ENCODE data around the gene DENND4A.
"Not testable (repeated sequence)": the region's sequence is repeated elsewhere in the genome, so short reads cannot be mapped to it uniquely, and the experiment has no call there.

DENND4A gene

DNA sequence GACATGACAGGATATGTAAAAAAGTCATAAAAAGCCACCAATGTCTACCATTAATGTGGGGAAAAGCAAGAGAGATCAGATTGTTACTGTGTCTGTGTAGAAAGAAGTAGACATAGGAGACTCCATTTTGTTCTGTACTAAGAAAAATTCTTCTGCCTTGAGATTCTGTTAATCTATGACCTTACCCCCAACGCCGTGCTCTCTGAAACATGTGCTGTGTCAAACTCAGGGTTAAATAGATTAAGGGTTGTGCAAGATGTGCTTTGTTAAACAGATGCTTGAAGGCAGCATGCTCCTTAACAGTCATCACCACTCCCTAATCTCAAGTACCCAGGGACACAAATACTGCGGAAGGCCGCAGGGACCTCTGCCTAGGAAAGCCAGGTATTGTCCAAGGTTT, 58.5 kb downstream of the DENND4A start:
- not testable (repeated sequence) for H3K27me3 ChIP-seq (ENCODE audit: control insufficient read depth in 3 of 3, insufficient read depth in 3 of 3, low read depth in 1 of 3, low read length in 3 of 3); H3K4me2 ChIP-seq (ENCODE audit: insufficient read depth, low read length, poor library complexity, severe bottlenecking); H3K27ac ChIP-seq (replicated peaks; ENCODE audit: low read length); H3K23ac ChIP-seq (ENCODE audit: low read depth, low read length, poor library complexity); H2AK5ac ChIP-seq (ENCODE audit: low read depth, low read length); H3K4me3 ChIP-seq (ENCODE audit: low read length in 2 of 2); H4K91ac ChIP-seq (ENCODE audit: low read depth, low read length, poor library complexity); H3K4ac ChIP-seq (ENCODE audit: low read length); H3K4me1 ChIP-seq (ENCODE audit: control insufficient read depth in 2 of 2, insufficient read depth in 1 of 2, low read depth in 1 of 2, low read length in 2 of 2); H2BK5ac ChIP-seq (ENCODE audit: low read length); H2AFZ ChIP-seq (ENCODE audit: low read length); H4K8ac ChIP-seq (ENCODE audit: low read depth, low read length); DNase-seq (ENCODE audit: low spot score); H3K18ac ChIP-seq (ENCODE audit: low read length); H3K9ac ChIP-seq (ENCODE audit: low read depth, low read length, poor library complexity); H3K14ac ChIP-seq (ENCODE audit: low read length); H2BK12ac ChIP-seq (ENCODE audit: low read length); H3K79me1 ChIP-seq (ENCODE audit: low read depth, low read length); H2BK15ac ChIP-seq (ENCODE audit: low read length); H3K36me3 ChIP-seq (replicated peaks in 1 of 2; ENCODE audit: control insufficient read depth in 2 of 2, insufficient read depth in 2 of 2, low read length in 2 of 2); H2BK120ac ChIP-seq (ENCODE audit: low read depth, low read length); H3K9me3 ChIP-seq (replicated peaks in 1 of 2; ENCODE audit: control insufficient read depth in 2 of 2, insufficient read depth in 1 of 2, low read depth in 1 of 2, low read length in 2 of 2)
- WGBS, 2 donors (ENCODE audit: extremely low coverage in 2 of 2, insufficient read length in 2 of 2, insufficient replicate concordance in 1 of 2): no CpG with 5 or more reads among the region's 4 CpGs

DNA sequence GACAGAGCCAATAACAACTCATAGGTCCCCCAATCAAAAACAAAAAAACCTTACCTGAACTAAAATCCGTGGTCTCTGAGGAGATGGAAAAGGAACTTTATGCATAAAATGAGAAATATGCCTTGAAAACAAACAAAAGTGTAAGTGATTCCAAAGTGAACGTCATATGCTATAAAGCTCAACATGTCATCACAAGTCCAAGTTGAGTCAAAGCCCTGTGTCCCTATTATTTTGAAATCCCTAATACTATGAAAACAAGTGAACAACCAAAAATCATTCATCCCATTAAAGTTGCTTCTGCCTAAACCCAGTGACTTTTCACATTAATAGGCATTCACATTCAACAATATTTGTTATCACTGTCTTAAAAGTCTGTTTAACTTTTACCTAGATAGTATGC, 59.4 kb downstream of the DENND4A start:
- DNase-seq (ENCODE audit: low spot score): no peak
- H3K4me1 ChIP-seq (ENCODE audit: control insufficient read depth in 2 of 2, insufficient read depth in 1 of 2, low read depth in 1 of 2, low read length in 2 of 2): no peaks in the 10 kb centered on the region
- H2BK12ac ChIP-seq (ENCODE audit: low read length): no peak overlapping the region
- no peaks in the 10 kb centered on the region for H3K27me3 ChIP-seq (ENCODE audit: control insufficient read depth in 3 of 3, insufficient read depth in 3 of 3, low read depth in 1 of 3, low read length in 3 of 3)
- H3K79me1 ChIP-seq (ENCODE audit: low read depth, low read length): no peaks in the 10 kb centered on the region
- H3K4me3 ChIP-seq (ENCODE audit: low read length in 2 of 2): no peak overlapping the region
- no peak overlapping the region for H2AFZ ChIP-seq (ENCODE audit: low read length)
- no peaks in the 10 kb centered on the region for H3K9me3 ChIP-seq (replicated peaks in 1 of 2; ENCODE audit: control insufficient read depth in 2 of 2, insufficient read depth in 1 of 2, low read depth in 1 of 2, low read length in 2 of 2)
- H3K4ac ChIP-seq (ENCODE audit: low read length): no peak overlapping the region
- H3K14ac ChIP-seq (ENCODE audit: low read length): no peak overlapping the region
- H2AK5ac ChIP-seq (ENCODE audit: low read depth, low read length): no peak overlapping the region
- H2BK15ac ChIP-seq (ENCODE audit: low read length): no peak overlapping the region
- H3K27ac ChIP-seq (replicated peaks; ENCODE audit: low read length): no peak overlapping the region
- no peak overlapping the region for H3K23ac ChIP-seq (ENCODE audit: low read depth, low read length, poor library complexity)
- H3K36me3 ChIP-seq (replicated peaks in 1 of 2; ENCODE audit: control insufficient read depth in 2 of 2, insufficient read depth in 2 of 2, low read length in 2 of 2): no peaks in the 10 kb centered on the region
- H3K4me2 ChIP-seq (ENCODE audit: insufficient read depth, low read length, poor library complexity, severe bottlenecking): no peak overlapping the region
- no peak overlapping the region for H2BK120ac ChIP-seq (ENCODE audit: low read depth, low read length)
- no CpG with 5 or more reads among the region's 2 CpGs for WGBS, 2 donors (ENCODE audit: extremely low coverage in 2 of 2, insufficient read length in 2 of 2, insufficient replicate concordance in 1 of 2)
- no peak overlapping the region for H4K8ac ChIP-seq (ENCODE audit: low read depth, low read length)
- no peak overlapping the region for H3K9ac ChIP-seq (ENCODE audit: low read depth, low read length, poor library complexity)
- H4K91ac ChIP-seq (ENCODE audit: low read depth, low read length, poor library complexity): no peak overlapping the region
- no peak overlapping the region for H3K18ac ChIP-seq (ENCODE audit: low read length)
- H2BK5ac ChIP-seq (ENCODE audit: low read length): no peak overlapping the region

DNA sequence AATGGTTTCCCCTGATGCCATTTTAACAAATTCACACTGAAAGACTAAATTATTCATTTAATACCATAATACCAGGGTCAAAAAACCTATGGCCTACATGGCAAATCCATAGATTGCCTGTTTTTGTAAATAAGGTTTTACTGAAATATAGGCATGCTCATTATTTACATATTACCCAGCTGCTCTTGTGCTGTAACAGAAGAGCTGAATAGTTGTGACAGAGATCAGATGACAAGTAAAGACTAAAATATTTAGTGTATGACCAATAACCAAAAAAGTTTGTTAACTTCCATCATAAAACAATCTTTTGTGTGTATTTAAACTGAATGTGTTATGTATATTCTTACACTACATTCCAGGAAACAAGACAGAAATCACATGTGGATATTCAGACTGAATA, 60.2 kb downstream of the DENND4A start:
- no peak overlapping the region for H4K91ac ChIP-seq (ENCODE audit: low read depth, low read length, poor library complexity)
- no peaks in the 10 kb centered on the region for H3K9me3 ChIP-seq (replicated peaks in 1 of 2; ENCODE audit: control insufficient read depth in 2 of 2, insufficient read depth in 1 of 2, low read depth in 1 of 2, low read length in 2 of 2)
- no peak overlapping the region for H3K23ac ChIP-seq (ENCODE audit: low read depth, low read length, poor library complexity)
- H3K18ac ChIP-seq (ENCODE audit: low read length): no peak overlapping the region
- H3K4ac ChIP-seq (ENCODE audit: low read length): no peak overlapping the region
- no peak for DNase-seq (ENCODE audit: low spot score)
- no peak overlapping the region for H3K14ac ChIP-seq (ENCODE audit: low read length)
- H4K8ac ChIP-seq (ENCODE audit: low read depth, low read length): no peak overlapping the region
- no peaks in the 10 kb centered on the region for H3K36me3 ChIP-seq (replicated peaks in 1 of 2; ENCODE audit: control insufficient read depth in 2 of 2, insufficient read depth in 2 of 2, low read length in 2 of 2)
- no peak overlapping the region for H3K4me2 ChIP-seq (ENCODE audit: insufficient read depth, low read length, poor library complexity, severe bottlenecking)
- no peak overlapping the region for H2BK15ac ChIP-seq (ENCODE audit: low read length)
- no peaks in the 10 kb centered on the region for H3K4me1 ChIP-seq (ENCODE audit: control insufficient read depth in 2 of 2, insufficient read depth in 1 of 2, low read depth in 1 of 2, low read length in 2 of 2)
- no peak overlapping the region for H3K27ac ChIP-seq (replicated peaks; ENCODE audit: low read length)
- no peak overlapping the region for H2BK12ac ChIP-seq (ENCODE audit: low read length)
- no peak overlapping the region for H2BK5ac ChIP-seq (ENCODE audit: low read length)
- no peak overlapping the region for H2AFZ ChIP-seq (ENCODE audit: low read length)
- no peak overlapping the region for H3K4me3 ChIP-seq (ENCODE audit: low read length in 2 of 2)
- H3K27me3 ChIP-seq (ENCODE audit: control insufficient read depth in 3 of 3, insufficient read depth in 3 of 3, low read depth in 1 of 3, low read length in 3 of 3): no peaks in the 10 kb centered on the region
- H3K79me1 ChIP-seq (ENCODE audit: low read depth, low read length): no peaks in the 10 kb centered on the region
- no peak overlapping the region for H2BK120ac ChIP-seq (ENCODE audit: low read depth, low read length)
- H3K9ac ChIP-seq (ENCODE audit: low read depth, low read length, poor library complexity): no peak overlapping the region
- H2AK5ac ChIP-seq (ENCODE audit: low read depth, low read length): no peak overlapping the region

DNA sequence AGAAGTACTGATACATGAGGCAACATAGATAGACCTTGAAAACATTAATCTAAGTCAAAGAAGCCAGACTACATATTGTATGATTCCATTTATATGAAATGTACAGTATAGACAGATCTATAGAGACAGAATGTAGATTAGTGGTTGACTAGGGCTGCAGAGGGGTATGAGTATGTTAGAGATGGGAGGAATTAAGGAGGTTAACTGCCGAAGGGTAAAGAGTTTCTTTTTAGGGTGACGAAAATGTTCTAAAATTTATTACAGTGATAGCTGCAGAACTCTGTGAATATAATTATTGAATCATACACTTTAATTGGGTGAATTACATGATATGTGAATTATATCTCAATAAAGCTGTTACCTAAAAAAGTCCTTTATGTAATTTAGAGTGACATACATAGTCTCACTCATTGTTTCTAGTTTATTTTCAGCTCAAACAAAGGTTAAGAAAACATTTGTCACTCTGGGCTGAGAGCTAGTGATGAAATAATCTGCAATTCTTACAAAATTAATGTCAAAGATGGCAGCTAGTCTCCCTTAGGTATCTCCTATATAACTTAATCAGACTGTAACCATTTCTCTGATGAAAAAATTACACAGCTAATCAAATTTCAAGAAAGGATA, 61.4 kb downstream of the DENND4A start:
- H3K4ac ChIP-seq (ENCODE audit: low read length): no peak overlapping the region
- no peaks in the 10 kb centered on the region for H3K27me3 ChIP-seq (ENCODE audit: control insufficient read depth in 3 of 3, insufficient read depth in 3 of 3, low read depth in 1 of 3, low read length in 3 of 3)
- no peak overlapping the region for H4K8ac ChIP-seq (ENCODE audit: low read depth, low read length)
- no peak overlapping the region for H3K23ac ChIP-seq (ENCODE audit: low read depth, low read length, poor library complexity)
- no peak overlapping the region for H2AK5ac ChIP-seq (ENCODE audit: low read depth, low read length)
- no peak overlapping the region for H3K14ac ChIP-seq (ENCODE audit: low read length)
- H3K36me3 ChIP-seq (replicated peaks in 1 of 2; ENCODE audit: control insufficient read depth in 2 of 2, insufficient read depth in 2 of 2, low read length in 2 of 2): no peaks in the 10 kb centered on the region
- H3K27ac ChIP-seq (replicated peaks; ENCODE audit: low read length): no peak overlapping the region
- no peaks in the 10 kb centered on the region for H3K9me3 ChIP-seq (replicated peaks in 1 of 2; ENCODE audit: control insufficient read depth in 2 of 2, insufficient read depth in 1 of 2, low read depth in 1 of 2, low read length in 2 of 2)
- H3K4me3 ChIP-seq (ENCODE audit: low read length in 2 of 2): no peak overlapping the region
- H2BK12ac ChIP-seq (ENCODE audit: low read length): no peak overlapping the region
- no peak overlapping the region for H3K18ac ChIP-seq (ENCODE audit: low read length)
- H2AFZ ChIP-seq (ENCODE audit: low read length): no peak overlapping the region
- H3K9ac ChIP-seq (ENCODE audit: low read depth, low read length, poor library complexity): no peak overlapping the region
- no peak overlapping the region for H2BK120ac ChIP-seq (ENCODE audit: low read depth, low read length)
- H4K91ac ChIP-seq (ENCODE audit: low read depth, low read length, poor library complexity): no peak overlapping the region
- DNase-seq (ENCODE audit: low spot score): no peak
- H2BK15ac ChIP-seq (ENCODE audit: low read length): no peak overlapping the region
- no peak overlapping the region for H3K4me2 ChIP-seq (ENCODE audit: insufficient read depth, low read length, poor library complexity, severe bottlenecking)
- H3K79me1 ChIP-seq (ENCODE audit: low read depth, low read length): no peaks in the 10 kb centered on the region
- no peak overlapping the region for H2BK5ac ChIP-seq (ENCODE audit: low read length)
- no peaks in the 10 kb centered on the region for H3K4me1 ChIP-seq (ENCODE audit: control insufficient read depth in 2 of 2, insufficient read depth in 1 of 2, low read depth in 1 of 2, low read length in 2 of 2)
- WGBS, 2 donors (ENCODE audit: extremely low coverage in 2 of 2, insufficient read length in 2 of 2, insufficient replicate concordance in 1 of 2): no CpG with 5 or more reads among the region's 2 CpGs
